ENCODE data around the gene SYT3.

DNA sequence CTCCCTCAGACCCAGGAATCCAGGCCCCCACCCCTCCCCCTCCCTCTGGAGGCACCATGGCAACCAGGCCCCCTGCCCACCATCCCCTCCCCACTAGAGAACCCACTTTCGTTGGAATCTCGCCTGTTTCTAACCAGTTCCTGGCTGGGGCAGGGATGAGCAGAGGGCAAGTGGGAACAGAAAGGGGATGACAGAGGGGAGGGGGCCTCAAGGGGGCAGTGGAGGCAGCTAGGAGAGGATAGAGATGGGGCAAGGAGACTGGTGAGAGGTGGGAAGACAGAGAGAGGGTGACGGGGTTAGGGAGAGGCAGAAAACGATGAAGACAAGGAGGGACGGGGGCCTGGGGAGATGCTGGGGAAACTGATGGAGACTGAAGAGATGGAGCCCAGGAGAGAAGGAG, 9.0 kb upstream of the SYT3 start:
- TF ChIP-seq, protein P1, sequence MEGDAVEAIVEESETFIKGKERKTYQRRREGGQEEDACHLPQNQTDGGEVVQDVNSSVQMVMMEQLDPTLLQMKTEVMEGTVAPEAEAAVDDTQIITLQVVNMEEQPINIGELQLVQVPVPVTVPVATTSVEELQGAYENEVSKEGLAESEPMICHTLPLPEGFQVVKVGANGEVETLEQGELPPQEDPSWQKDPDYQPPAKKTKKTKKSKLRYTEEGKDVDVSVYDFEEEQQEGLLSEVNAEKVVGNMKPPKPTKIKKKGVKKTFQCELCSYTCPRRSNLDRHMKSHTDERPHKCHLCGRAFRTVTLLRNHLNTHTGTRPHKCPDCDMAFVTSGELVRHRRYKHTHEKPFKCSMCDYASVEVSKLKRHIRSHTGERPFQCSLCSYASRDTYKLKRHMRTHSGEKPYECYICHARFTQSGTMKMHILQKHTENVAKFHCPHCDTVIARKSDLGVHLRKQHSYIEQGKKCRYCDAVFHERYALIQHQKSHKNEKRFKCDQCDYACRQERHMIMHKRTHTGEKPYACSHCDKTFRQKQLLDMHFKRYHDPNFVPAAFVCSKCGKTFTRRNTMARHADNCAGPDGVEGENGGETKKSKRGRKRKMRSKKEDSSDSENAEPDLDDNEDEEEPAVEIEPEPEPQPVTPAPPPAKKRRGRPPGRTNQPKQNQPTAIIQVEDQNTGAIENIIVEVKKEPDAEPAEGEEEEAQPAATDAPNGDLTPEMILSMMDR (IDR thresholded peaks at IDR 0.05): no peak
- no peak for TF ChIP-seq POLR2A (IDR thresholded peaks at IDR 0.05)
